ENCODE results near the gene TMEM182.

TMEM182 gene

DNA sequence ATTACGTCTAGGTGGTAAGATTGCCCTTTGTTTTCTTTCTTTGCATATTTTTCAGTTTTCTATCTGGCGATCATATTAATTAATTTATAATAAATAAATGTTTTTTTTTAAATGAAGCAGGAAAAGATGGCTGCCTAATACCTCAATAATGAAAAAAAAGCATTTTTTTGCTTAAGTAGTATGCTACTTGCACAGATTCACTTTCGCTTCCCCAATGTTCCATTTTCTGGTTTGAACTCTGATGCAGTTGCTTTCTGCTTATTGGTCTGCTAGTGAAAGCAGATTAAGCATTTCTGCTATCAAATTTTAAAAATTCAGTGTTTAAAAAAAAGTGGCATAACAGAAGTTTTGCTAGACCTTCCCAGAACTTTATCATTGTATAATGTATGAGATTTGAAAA is 11.9 kb upstream of the TMEM182 start:
- no peak overlapping the region for H4K12ac ChIP-seq (ENCODE audit: low read depth, low read length)
- no peak overlapping the region for H4K8ac ChIP-seq (ENCODE audit: low read depth, low read length)
- H3K4ac ChIP-seq (ENCODE audit: low read depth, low read length), result no peak overlapping the region
- no peak overlapping the region for H2AK5ac ChIP-seq (ENCODE audit: low read length)
- no peak overlapping the region for H2BK120ac ChIP-seq (ENCODE audit: insufficient read depth, low read length, poor library complexity)
- H3K4me1 ChIP-seq (ENCODE audit: control insufficient read depth in 1 of 2, insufficient read depth in 2 of 2, low read length in 2 of 2), result no peaks in the 10 kb centered on the region
- no peak overlapping the region for H3K14ac ChIP-seq (ENCODE audit: low read length)
- no peaks in the 10 kb centered on the region for H3K36me3 ChIP-seq (ENCODE audit: control insufficient read depth in 1 of 2, insufficient read depth in 2 of 2, low read length in 2 of 2)
- no peak overlapping the region for H2BK5ac ChIP-seq (ENCODE audit: low read depth, low read length, poor library complexity)
- H3K23ac ChIP-seq (ENCODE audit: low read length), result no peak overlapping the region
- H4K91ac ChIP-seq (ENCODE audit: low read depth, low read length), result no peak overlapping the region
- no peak overlapping the region for H2BK12ac ChIP-seq (ENCODE audit: low read length)
- no CpG with 5 or more reads among the region's 3 CpGs for WGBS (ENCODE audit: extremely low coverage, insufficient coverage, insufficient read length)
- H3K18ac ChIP-seq (ENCODE audit: low read length), result no peak overlapping the region
- no peaks in the 10 kb centered on the region for H3K79me1 ChIP-seq (ENCODE audit: low read length)
- no peak overlapping the region for H2AFZ ChIP-seq (ENCODE audit: insufficient read depth, low read length, poor library complexity)
- H3K9me3 ChIP-seq (ENCODE audit: insufficient read depth, low read depth, low read length), result no peaks in the 10 kb centered on the region
- no peak overlapping the region for H3K4me3 ChIP-seq (ENCODE audit: low read depth, low read length)
- no peak overlapping the region for H3K9ac ChIP-seq (ENCODE audit: low read length)
- H3K27ac ChIP-seq (ENCODE audit: low read depth, low read length), result no peak overlapping the region
- H3K4me2 ChIP-seq (ENCODE audit: low read length), result no peak overlapping the region
- no peak for DNase-seq
- H3K27me3 ChIP-seq (ENCODE audit: insufficient read depth, low read length), result no peaks in the 10 kb centered on the region
- H3K79me2 ChIP-seq (ENCODE audit: control insufficient read depth, insufficient read depth, low read length, poor library complexity), result no peaks in the 10 kb centered on the region

DNA sequence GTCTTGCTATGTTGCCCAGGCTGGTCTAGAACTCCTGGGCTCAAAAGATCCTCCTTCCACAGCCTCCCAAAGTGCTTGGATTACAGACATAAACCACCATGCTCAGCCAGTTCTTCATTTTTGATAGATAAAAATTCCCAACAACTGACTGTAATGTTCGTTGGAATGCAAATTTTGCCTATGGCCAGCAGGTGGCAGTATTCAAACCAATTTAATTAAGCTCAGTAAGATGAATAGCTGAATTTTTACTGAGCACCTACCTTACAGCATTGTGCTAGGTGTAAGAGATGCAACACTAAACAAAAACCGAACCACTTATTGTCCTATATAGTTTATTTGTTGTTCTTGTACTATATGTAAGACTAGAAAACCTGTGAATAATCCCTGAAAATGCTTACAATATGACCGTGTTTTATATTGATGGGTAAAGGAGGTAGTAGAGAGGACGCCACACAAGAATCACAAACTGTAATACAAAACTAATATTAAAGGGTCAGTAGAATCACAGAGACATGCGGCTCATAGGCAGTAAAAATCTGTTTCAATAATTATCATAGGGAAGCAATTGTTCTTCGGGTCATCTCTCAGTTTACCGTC is 8.2 kb upstream of the TMEM182 start:
- Histone ChIP-seq H3K27me3 (ENCODE audit: insufficient read depth, low read length) (no peaks in the 10 kb centered on the region), H3K18ac (ENCODE audit: low read length) (no peak overlapping the region), H4K8ac (ENCODE audit: low read depth, low read length) (no peak overlapping the region), H3K14ac (ENCODE audit: low read length) (no peak overlapping the region), H2BK5ac (ENCODE audit: low read depth, low read length, poor library complexity) (no peak overlapping the region), H3K36me3 (ENCODE audit: control insufficient read depth in 1 of 2, insufficient read depth in 2 of 2, low read length in 2 of 2) (no peaks in the 10 kb centered on the region), H2BK12ac (ENCODE audit: low read length) (no peak overlapping the region), H3K4ac (ENCODE audit: low read depth, low read length) (no peak overlapping the region), H3K27ac (ENCODE audit: low read depth, low read length) (no peak overlapping the region), H3K9me3 (ENCODE audit: insufficient read depth, low read depth, low read length) (no peaks in the 10 kb centered on the region), H2AFZ (ENCODE audit: insufficient read depth, low read length, poor library complexity) (no peak overlapping the region), H3K4me3 (ENCODE audit: low read depth, low read length) (no peak overlapping the region), H4K91ac (ENCODE audit: low read depth, low read length) (no peak overlapping the region), H3K23ac (ENCODE audit: low read length) (no peak overlapping the region), H3K79me1 (ENCODE audit: low read length) (no peaks in the 10 kb centered on the region), H3K9ac (ENCODE audit: low read length) (no peak overlapping the region), H2AK5ac (ENCODE audit: low read length) (no peak overlapping the region), H3K4me2 (ENCODE audit: low read length) (no peak overlapping the region), H2BK120ac (ENCODE audit: insufficient read depth, low read length, poor library complexity) (no peak overlapping the region), H3K79me2 (ENCODE audit: control insufficient read depth, insufficient read depth, low read length, poor library complexity) (no peaks in the 10 kb centered on the region), H3K4me1 (ENCODE audit: control insufficient read depth in 1 of 2, insufficient read depth in 2 of 2, low read length in 2 of 2) (no peaks in the 10 kb centered on the region), H4K12ac (ENCODE audit: low read depth, low read length) (no peak overlapping the region)
- no CpG with 5 or more reads among the region's 7 CpGs for WGBS (ENCODE audit: extremely low coverage, insufficient coverage, insufficient read length)
- peak; percentile 43 to 96 for DNase-seq

DNA sequence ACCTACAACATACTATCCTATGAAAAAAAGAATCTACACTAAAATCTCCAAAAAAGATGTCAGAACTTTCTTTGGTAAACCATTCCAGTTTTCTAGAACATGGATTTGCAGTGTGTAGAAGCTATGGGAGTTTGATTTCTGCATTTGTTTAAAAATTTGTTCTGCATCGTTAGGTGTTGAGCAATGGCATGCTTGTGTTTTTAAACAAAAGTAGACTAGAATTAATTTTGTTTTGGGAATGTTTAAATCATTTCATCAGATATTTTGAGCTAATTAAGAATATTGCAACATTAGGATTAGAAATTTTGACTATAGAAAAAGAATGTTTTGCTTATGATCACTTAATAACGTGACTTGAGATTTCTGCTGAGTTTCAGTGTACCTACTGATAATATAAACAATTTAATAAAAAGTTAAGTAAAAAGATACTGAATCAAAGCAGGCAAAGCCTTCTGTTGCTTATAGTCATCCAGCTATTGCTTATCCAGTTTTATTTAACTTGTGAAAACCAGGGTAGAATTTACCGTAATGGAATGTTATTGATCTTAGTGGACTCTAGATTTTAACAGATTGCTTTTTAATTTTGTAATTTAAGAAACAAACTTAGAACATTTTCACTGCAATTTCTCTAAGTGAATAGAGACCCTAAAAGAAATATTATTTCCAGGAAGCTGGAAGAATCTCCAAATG is 7.2 kb upstream of the TMEM182 start:
- H3K79me2 ChIP-seq (ENCODE audit: control insufficient read depth, insufficient read depth, low read length, poor library complexity), result no peaks in the 10 kb centered on the region
- H3K18ac ChIP-seq (ENCODE audit: low read length), result no peak overlapping the region
- no peak overlapping the region for H3K23ac ChIP-seq (ENCODE audit: low read length)
- no peaks in the 10 kb centered on the region for H3K9me3 ChIP-seq (ENCODE audit: insufficient read depth, low read depth, low read length)
- no peak overlapping the region for H3K4me3 ChIP-seq (ENCODE audit: low read depth, low read length)
- no peak overlapping the region for H4K91ac ChIP-seq (ENCODE audit: low read depth, low read length)
- no peaks in the 10 kb centered on the region for H3K27me3 ChIP-seq (ENCODE audit: insufficient read depth, low read length)
- H2AK5ac ChIP-seq (ENCODE audit: low read length), result no peak overlapping the region
- H3K9ac ChIP-seq (ENCODE audit: low read length), result no peak overlapping the region
- no peak overlapping the region for H3K4me2 ChIP-seq (ENCODE audit: low read length)
- H3K4me1 ChIP-seq (ENCODE audit: control insufficient read depth in 1 of 2, insufficient read depth in 2 of 2, low read length in 2 of 2), result no peaks in the 10 kb centered on the region
- H3K14ac ChIP-seq (ENCODE audit: low read length), result no peak overlapping the region
- H3K36me3 ChIP-seq (ENCODE audit: control insufficient read depth in 1 of 2, insufficient read depth in 2 of 2, low read length in 2 of 2), result no peaks in the 10 kb centered on the region
- H4K8ac ChIP-seq (ENCODE audit: low read depth, low read length), result no peak overlapping the region
- no peak overlapping the region for H3K27ac ChIP-seq (ENCODE audit: low read depth, low read length)
- H3K4ac ChIP-seq (ENCODE audit: low read depth, low read length), result no peak overlapping the region
- H3K79me1 ChIP-seq (ENCODE audit: low read length), result no peaks in the 10 kb centered on the region
- no peak for DNase-seq
- no peak overlapping the region for H2AFZ ChIP-seq (ENCODE audit: insufficient read depth, low read length, poor library complexity)
- H2BK12ac ChIP-seq (ENCODE audit: low read length), result no peak overlapping the region
- WGBS (ENCODE audit: extremely low coverage, insufficient coverage, insufficient read length), result no CpG with 5 or more reads among the region's 3 CpGs
- no peak overlapping the region for H2BK5ac ChIP-seq (ENCODE audit: low read depth, low read length, poor library complexity)
- H4K12ac ChIP-seq (ENCODE audit: low read depth, low read length), result no peak overlapping the region
- no peak overlapping the region for H2BK120ac ChIP-seq (ENCODE audit: insufficient read depth, low read length, poor library complexity)

DNA sequence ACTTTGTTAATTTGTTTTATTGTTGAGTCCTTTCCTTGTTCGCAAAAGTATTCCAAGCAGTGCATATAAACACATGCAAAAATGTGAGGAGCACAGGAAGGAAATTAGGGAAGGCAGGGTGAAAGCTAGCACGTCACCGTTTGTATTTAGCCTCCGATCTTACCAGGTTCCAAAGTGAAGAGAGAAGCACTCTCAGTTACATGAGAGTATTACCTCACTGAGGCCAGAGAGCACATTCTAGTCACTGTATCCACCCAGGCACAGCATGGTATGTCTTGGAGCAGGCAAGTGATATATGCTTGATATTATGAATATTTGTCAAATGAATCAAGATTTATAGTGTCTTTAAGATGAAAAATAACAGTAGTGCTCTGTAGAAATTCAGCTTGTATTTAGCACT is 6.5 kb upstream of the TMEM182 start:
- Histone ChIP-seq H4K8ac (ENCODE audit: low read depth, low read length) (no peak overlapping the region), H3K36me3 (ENCODE audit: control insufficient read depth in 1 of 2, insufficient read depth in 2 of 2, low read length in 2 of 2) (no peaks in the 10 kb centered on the region), H3K27me3 (ENCODE audit: insufficient read depth, low read length) (no peaks in the 10 kb centered on the region), H2BK120ac (ENCODE audit: insufficient read depth, low read length, poor library complexity) (no peak overlapping the region), H3K4me3 (ENCODE audit: low read depth, low read length) (no peak overlapping the region), H2BK12ac (ENCODE audit: low read length) (no peak overlapping the region), H3K4me1 (ENCODE audit: control insufficient read depth in 1 of 2, insufficient read depth in 2 of 2, low read length in 2 of 2) (no peaks in the 10 kb centered on the region), H2BK5ac (ENCODE audit: low read depth, low read length, poor library complexity) (no peak overlapping the region), H3K79me1 (ENCODE audit: low read length) (no peaks in the 10 kb centered on the region), H2AFZ (ENCODE audit: insufficient read depth, low read length, poor library complexity) (no peak overlapping the region), H4K91ac (ENCODE audit: low read depth, low read length) (no peak overlapping the region), H3K23ac (ENCODE audit: low read length) (no peak overlapping the region), H2AK5ac (ENCODE audit: low read length) (no peak overlapping the region), H3K4ac (ENCODE audit: low read depth, low read length) (no peak overlapping the region), H3K9ac (ENCODE audit: low read length) (no peak overlapping the region), H4K12ac (ENCODE audit: low read depth, low read length) (no peak overlapping the region), H3K79me2 (ENCODE audit: control insufficient read depth, insufficient read depth, low read length, poor library complexity) (no peaks in the 10 kb centered on the region), H3K4me2 (ENCODE audit: low read length) (no peak overlapping the region), H3K14ac (ENCODE audit: low read length) (no peak overlapping the region), H3K27ac (ENCODE audit: low read depth, low read length) (no peak overlapping the region), H3K9me3 (ENCODE audit: insufficient read depth, low read depth, low read length) (no peaks in the 10 kb centered on the region), H3K18ac (ENCODE audit: low read length) (no peak overlapping the region)
- WGBS (ENCODE audit: extremely low coverage, insufficient coverage, insufficient read length), result no CpG with 5 or more reads among the region's 4 CpGs
- no peak for DNase-seq

All from trophoblast cell (in vitro differentiated cells and primary cell).